ENCODE results near the gene ELFN1.
"Not testable (repeated sequence)": the region's sequence is repeated elsewhere in the genome, so short reads cannot be mapped to it uniquely, and the experiment has no call there.

Gene ELFN1

GRCh38 chr7:1763033-1763432 lies 93.0 kb downstream of the ELFN1 start:
- intact Hi-C loops (cut with DNase I), result no loop called here
- peak in 1 of 10 donors; percentile 43 for DNase-seq

GRCh38 chr7:1763911-1764310 lies 93.8 kb downstream of the ELFN1 start:
- DNase-seq, result peak in 1 of 10 donors; percentile 40
- intact Hi-C loops (cut with DNase I), result not testable (repeated sequence)

GRCh38 chr7:1765336-1765735 lies 95.3 kb downstream of the ELFN1 start:
- no peak for DNase-seq
- intact Hi-C loops (cut with DNase I), result no loop called here

- no peak for DNase-seq
- intact Hi-C loops (cut with DNase I), result no loop called here
Measured at GRCh38 chr7:1767524-1767923, 97.4 kb downstream of the ELFN1 start.

- intact Hi-C loops (cut with DNase I), result no loop called here
- no peak for DNase-seq
Measured at GRCh38 chr7:1768832-1769231, 98.8 kb downstream of the ELFN1 start.

GRCh38 chr7:1769286-1770200 lies 99.5 kb downstream of the ELFN1 start:
- DNase-seq, result no peak

GRCh38 chr7:1770331-1770730 lies 100.3 kb downstream of the ELFN1 start:
- no peak for DNase-seq
- intact Hi-C loops (cut with DNase I), result no loop called here

More at GRCh38 chr7:1769286-1770200, 99.5 kb downstream of the ELFN1 start:
- intact Hi-C loops (cut with DNase I), result no loop called here

GRCh38 chr7:1775389-1775788 lies 105.3 kb downstream of the ELFN1 start:
- intact Hi-C loops (cut with DNase I), result no loop called here
- no peak for DNase-seq

- no peak for DNase-seq
- intact Hi-C loops (cut with DNase I), result no loop called here
Measured at GRCh38 chr7:1777122-1777521, 107.0 kb downstream of the ELFN1 start.

GRCh38 chr7:1779445-1779844 lies 109.4 kb downstream of the ELFN1 start:
- DNase-seq, result no peak
- intact Hi-C loops (cut with DNase I), result no loop called here

- intact Hi-C loops (cut with DNase I), result no loop called here
- no peak for DNase-seq
Measured at GRCh38 chr7:1781369-1781768, 111.3 kb downstream of the ELFN1 start.

GRCh38 chr7:1785839-1786238 lies 115.8 kb downstream of the ELFN1 start:
- no peak for DNase-seq
- intact Hi-C loops (cut with DNase I), result no loop called here

GRCh38 chr7:1787241-1787640 lies 117.2 kb downstream of the ELFN1 start:
- intact Hi-C loops (cut with DNase I), result no loop called here
- peak in 1 of 10 donors; percentile 62 for DNase-seq

GRCh38 chr7:1787681-1788235 lies 117.7 kb downstream of the ELFN1 start:
- peak in 1 of 10 donors; percentile 71 for DNase-seq
- intact Hi-C loops (cut with DNase I), result no loop called here

GRCh38 chr7:1794888-1795542 lies 124.9 kb downstream of the ELFN1 start:
- intact Hi-C loops (cut with DNase I), result no loop called here
- DNase-seq, result no peak

Data from posterior cingulate gyrus (tissue), 11 donors.